HS-5 (cell line): Measurements from ENCODE around the gene LCA5.
"Not testable (repeated sequence)": the region's sequence is repeated elsewhere in the genome, so short reads cannot be mapped to it uniquely, and the experiment has no call there.

Experiments used
- DNase-seq: peaks from one replicate; pipeline ENCODE4 v3.0.0-alpha.2; 2012; ENCODE audit warnings: low read depth

Gene LCA5

DNA sequence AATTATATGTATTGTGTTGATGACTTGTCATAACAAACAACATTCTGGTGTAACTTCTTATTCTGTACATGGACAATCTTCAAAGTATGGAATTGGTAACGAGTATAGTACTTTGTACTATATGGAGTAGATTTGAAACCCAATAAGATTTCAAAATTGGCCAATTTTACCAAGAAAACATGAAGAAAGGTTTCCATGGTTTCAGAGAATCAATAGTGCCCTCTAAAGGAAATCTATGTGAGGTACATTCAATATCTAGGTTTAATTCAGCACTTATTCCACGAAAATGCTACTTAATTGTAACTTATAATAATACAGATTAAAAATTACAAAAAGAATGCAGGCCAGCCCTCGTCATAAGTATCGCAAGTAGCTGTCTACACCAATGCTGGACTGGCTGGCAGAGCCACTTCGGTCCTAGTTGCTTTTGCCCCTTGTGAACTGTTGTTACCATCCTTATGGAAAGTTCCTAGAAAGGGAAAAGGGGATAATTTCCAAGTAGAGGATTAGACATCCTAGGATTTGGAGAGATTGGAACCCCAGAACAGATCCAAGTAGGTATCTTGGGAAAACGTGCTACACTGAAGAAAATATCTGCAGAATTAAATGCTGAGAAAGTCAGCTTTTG, 70.9 kb downstream of the LCA5 start:
- DNase-seq, result peak; percentile 15

DNA sequence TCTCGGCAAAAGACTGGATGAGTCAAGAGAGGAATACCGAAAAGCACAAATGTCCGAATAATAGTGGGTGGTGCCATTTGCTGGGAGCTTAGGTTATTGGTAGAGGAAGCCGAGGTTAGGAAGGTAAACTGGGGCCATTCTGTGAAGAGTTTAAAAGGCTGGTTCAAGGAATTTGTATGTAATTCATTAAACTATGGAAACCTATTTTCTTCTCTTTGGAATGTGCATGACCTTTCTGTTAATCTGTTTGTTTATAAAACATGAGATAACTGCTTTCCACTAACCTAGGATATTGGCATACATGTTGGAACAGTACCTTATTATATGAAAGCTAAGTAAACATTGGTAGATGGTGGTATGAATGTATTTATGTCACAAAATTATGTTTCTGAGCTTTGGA, 71.8 kb downstream of the LCA5 start:
- DNase-seq, result no peak

DNA sequence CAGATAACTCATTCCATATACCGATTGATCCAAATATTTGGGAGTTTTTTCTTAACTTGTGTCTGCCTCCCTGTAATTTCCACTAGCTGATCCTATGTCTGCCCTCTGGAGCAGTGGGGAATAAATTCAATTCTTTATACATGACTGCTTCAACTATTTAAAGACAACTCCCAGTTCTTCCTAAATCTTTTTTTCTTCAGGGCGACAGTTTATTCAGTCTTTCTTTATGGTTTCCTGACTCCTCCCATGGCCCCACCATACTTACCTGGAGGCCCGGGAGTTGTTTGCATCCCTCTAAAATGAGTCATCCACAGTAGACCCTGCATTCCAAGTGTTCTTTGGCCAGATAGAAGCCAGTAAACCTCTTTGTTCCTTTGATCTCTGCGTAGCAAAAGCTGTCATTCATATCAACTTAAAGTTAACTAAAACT, 73.6 kb downstream of the LCA5 start:
- DNase-seq, result no peak

DNA sequence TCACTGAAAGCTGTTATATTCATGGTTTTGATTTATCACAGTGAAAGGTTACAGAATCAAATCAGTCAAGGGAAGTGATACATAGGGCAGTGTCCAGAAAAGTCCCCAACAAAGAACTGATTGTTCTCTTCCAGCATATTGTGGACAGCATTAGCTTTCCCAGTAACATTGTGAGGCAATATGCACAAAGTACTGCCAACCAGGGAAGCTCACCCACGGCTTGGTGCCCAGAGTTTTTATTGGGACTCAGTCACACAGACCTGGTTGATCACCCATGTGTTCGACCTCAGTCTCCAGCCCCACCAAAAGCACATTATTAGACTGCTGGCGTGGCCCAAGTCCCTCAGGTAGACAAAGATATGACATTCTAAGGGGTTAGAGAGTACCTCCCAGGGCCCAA, 76.0 kb downstream of the LCA5 start:
- no peak for DNase-seq

DNA sequence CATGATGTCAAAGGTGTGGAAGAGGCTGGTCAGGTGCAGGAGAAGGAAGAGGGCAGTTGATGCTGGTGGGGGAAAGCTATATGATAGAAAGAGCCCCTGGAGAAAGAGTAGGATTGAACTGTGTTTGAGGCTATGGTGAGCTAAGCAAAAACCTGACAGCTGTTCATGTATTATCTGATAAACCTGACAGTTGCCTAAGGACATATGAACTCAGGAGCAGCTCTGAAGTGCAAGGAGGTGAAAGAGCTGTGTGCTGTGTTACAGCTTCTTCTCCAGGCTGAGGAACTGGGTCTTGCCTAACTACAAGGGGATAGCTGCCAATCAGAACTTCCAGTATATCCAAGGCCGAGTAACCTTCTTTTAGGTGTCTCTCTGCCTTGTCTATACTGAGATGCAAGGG, 81.8 kb downstream of the LCA5 start:
- DNase-seq, result no peak

DNA sequence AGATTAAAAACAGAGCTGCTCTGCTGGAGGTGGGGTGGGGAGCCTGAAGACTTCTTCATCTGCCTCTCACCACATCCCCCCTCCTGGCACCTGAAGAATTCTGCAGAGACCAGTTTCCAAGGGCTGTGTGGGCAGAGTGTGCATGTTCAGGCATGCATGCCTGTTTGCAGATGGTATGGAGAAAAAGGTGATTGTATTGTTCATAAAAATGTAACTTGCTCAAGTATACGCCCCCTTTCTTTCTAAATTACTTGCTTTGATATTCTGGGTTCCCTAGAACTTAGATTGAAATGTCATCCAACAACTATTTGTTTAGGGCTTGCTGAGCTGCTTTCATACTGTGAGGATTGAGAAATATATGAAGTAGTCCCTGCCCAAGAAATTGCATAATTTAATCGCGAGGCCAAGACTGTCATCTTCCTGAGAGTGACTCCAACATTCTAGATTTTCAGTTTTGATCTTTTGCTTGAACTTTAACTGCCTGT, 83.6 kb downstream of the LCA5 start:
- peak; percentile 24 for DNase-seq

DNA sequence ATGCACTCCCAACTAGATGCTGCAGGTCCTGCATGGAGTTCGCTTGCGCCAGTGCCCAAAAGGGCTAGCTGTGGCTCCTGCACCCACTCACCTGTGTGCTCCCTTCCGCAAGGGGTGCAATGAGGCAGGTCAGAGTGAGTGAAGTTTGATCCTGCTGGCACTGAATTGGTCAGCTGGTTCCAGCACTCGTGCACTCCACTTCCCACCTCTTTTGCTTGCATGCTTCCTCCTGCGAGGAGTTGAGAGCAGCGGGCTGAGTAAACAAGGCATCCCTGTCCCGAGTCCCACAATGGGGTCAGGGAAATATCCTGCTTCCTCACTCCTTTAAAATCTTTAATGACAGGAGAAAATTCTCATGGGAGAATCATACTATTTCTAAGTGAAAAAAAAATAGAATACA, 86.2 kb downstream of the LCA5 start:
- no peak for DNase-seq

DNA sequence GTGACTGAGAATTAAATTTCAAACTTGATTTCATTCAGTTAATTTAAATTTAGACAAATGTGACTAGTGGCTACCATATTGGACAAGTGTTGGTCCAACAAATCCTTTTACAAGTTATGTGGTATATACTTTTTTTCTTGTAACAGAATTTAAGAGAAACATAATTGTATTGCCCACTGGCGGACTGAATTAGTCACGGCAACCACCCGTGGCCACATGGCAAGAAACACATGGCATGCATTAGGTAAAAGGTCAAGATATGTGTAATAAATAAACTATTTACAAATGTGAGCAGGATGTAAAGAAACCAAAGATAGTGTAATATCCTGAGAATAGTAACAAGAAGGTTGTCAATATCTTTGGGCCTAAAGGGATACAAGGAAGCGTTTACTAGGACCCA, 91.2 kb downstream of the LCA5 start:
- DNase-seq, result no peak

DNA sequence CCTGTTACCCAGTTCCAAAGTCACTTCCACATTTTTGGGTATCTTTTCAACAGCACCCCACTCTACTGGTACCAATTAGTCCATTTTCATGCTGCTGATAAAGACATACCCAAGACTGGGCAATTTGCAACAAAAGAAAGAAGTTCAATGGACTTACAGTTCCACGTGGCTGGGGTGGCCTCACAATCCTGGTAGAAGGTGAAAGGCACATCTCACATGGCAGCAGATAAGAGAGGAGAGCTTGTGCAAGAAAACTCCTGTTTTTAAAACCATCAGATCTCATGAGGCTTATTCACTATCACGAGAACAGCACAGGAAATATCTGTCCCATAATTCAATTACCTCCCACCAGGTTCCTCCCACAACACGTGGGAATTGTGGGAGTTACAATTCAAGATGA, 93.4 kb downstream of the LCA5 start:
- not testable (repeated sequence) for DNase-seq

DNA sequence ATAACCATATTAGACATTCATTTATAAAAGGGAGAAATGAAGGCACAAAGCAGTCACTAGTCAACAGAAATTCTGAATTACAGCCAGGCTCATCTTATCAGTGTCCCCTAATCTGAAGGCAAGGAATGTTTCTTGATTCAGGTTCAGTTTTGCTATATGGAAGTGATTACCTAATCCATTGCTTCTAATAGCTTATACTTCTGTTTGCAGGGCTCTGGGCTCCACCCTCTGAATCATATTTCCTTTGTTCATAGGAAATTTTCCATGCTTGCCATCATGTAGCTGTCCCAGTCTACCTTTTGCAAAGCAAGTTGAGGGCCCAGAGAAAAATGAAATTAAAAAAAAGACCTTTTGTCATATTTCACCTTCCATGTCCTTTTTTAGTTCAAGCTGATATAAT, 96.0 kb downstream of the LCA5 start:
- no peak for DNase-seq

DNA sequence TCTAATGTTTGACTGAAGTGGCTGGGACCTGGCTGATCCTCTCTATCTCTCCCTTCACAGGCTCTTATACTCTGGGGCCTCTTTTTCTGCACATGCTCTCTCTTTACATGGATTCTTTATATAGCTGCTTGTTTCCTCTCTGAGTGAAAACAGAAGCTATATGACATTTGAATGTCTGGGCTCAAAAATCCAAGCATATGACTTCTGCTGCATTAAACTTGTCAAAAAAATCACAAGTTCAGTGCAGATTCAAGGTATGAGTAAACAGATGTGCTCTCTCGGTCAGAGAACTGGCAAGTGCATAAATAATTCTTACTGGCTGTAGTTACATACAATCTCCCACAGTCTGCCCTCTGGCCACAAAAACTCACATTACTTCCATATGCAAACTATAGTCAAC, 96.6 kb downstream of the LCA5 start:
- DNase-seq, result no peak

DNA sequence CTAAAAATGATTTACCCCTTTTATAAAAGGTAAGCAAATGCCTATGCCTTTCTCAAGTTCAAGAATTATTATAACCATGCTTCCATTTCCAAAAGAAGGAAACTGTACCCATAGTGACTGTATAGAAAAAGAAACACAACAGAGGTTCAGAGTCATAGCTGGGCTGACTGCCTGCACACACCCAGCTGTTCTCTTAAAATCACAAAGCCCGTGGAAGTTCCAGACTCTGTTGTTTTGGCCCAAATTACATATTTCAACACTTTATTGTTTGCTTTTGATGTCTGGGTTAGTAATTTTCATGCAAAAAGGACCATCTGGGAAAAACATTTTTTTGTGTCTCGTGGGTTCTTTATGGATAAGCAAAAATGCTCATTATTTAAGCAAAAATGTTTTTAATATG, 99.2 kb downstream of the LCA5 start:
- DNase-seq, result no peak

DNA sequence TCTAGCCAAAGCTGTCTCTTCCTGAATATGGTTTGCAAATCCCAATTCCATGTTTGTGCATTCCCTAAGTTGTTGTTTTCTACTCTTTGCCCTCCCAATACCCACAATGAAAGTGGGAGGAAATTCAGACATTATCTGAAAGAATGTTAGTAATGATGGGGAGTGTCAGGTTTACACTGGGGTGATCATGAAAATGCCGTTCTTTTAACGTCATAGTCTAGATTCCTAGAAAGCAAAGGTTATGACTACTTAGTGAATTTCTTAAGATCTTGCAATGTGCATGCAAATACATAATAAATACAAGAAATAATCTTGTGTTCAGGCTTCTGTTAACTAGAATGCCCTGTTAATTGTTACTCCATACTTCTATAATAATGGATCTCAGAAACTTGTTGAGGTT, 101.0 kb downstream of the LCA5 start:
- DNase-seq, result no peak

DNA sequence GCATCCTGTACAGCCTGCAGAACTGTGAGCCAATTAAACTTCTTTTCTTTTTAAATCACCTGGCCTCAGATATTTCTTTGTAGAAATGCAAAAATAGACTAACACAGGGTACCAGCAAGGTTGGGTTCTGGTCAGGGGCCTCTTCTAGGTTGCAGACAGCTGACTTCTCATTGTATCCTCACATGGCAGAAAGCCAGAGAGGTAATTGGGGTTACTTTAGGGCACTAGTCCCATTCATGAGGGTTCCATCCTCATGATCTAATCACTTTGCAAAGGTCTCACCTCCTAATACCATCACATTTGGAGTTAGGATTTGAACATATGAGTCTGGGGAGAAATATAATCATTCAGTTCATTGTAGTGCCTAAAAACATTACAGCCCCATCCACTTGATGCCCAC, 101.5 kb downstream of the LCA5 start:
- DNase-seq, result no peak
